PFSK-1 (cell line): ENCODE results near the gene SLC17A8.

Experiments used
- FOXP2 ChIP-seq: optimal IDR thresholded peaks from 2 replicates; pipeline ENCODE3; 2011; ENCODE audit warnings: borderline replicate concordance, control low read depth, inconsistent platforms; ENCODE audit not compliant: insufficient read depth; ENCODE audit errors: extremely low read length, extremely low read depth
- POLR2AphosphoS5 ChIP-seq: IDR thresholded peaks from 2 replicates; pipeline ENCODE4 v1.6.1; 2012; ENCODE audit warnings: low read depth, mild to moderate bottlenecking, control low read depth, low read length, moderate library complexity
- SIN3A ChIP-seq: IDR thresholded peaks from 2 replicates; pipeline ENCODE4 v1.6.1; 2012; ENCODE audit warnings: mild to moderate bottlenecking, low read length, moderate library complexity, borderline replicate concordance; ENCODE audit not compliant: insufficient read depth
- TAF1 ChIP-seq: IDR thresholded peaks from 2 replicates; pipeline ENCODE4 v1.6.1; 2012; ENCODE audit warnings: low read length, control low read depth, borderline replicate concordance; ENCODE audit not compliant: insufficient read depth
- TF ChIP-seq, protein P1 (sequence below), 2 experiments: IDR thresholded peaks; 2 replicates each; pipeline versions ENCODE4 v1.6.1 to v1.8.0; 2011 to 2012; ENCODE audit warnings: low read depth in 2 of 2, low read length in 2 of 2, control low read depth in 1 of 2, inconsistent platforms in 1 of 2, mild to moderate bottlenecking in 1 of 2, moderate library complexity in 1 of 2; ENCODE audit not compliant: insufficient read depth in 1 of 2

DNA sequence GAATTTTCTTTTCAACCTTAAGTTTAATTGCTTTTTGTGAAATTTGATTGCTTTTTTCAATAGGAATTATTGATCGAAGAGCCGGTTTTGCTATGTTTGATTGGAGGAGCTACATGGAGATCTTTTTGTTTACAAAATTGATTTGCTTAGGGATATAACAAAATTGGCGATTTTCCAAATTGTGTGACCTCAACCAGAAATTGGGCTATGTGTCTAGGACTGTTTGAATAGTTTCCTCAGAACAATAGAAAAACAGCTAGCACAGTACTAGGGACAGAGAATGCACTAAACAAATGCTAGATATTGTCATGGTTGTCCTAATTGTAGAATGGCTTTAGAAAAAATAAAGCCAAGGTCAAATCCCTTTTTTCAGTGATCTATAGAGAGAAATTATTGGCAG, 2.4 kb downstream of the SLC17A8 start:
- TF ChIP-seq POLR2AphosphoS5 (no peak), TAF1 (no peak), SIN3A (no peak), FOXP2 (no peak)
- TF ChIP-seq, protein P1, sequence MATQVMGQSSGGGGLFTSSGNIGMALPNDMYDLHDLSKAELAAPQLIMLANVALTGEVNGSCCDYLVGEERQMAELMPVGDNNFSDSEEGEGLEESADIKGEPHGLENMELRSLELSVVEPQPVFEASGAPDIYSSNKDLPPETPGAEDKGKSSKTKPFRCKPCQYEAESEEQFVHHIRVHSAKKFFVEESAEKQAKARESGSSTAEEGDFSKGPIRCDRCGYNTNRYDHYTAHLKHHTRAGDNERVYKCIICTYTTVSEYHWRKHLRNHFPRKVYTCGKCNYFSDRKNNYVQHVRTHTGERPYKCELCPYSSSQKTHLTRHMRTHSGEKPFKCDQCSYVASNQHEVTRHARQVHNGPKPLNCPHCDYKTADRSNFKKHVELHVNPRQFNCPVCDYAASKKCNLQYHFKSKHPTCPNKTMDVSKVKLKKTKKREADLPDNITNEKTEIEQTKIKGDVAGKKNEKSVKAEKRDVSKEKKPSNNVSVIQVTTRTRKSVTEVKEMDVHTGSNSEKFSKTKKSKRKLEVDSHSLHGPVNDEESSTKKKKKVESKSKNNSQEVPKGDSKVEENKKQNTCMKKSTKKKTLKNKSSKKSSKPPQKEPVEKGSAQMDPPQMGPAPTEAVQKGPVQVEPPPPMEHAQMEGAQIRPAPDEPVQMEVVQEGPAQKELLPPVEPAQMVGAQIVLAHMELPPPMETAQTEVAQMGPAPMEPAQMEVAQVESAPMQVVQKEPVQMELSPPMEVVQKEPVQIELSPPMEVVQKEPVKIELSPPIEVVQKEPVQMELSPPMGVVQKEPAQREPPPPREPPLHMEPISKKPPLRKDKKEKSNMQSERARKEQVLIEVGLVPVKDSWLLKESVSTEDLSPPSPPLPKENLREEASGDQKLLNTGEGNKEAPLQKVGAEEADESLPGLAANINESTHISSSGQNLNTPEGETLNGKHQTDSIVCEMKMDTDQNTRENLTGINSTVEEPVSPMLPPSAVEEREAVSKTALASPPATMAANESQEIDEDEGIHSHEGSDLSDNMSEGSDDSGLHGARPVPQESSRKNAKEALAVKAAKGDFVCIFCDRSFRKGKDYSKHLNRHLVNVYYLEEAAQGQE (IDR thresholded peaks at IDR 0.05; ENCODE audit: insufficient read depth in 1 of 2, low read depth in 2 of 2, low read length in 2 of 2) = no peak
